IMR-90 (cell line): ENCODE results near the gene SURF4. TPM values are rescaled to one million over a fixed set of nuclear protein-coding genes. Genes with fewer than 3 reads are reported as not detected.

Experiments used
- ATAC-seq: fragments of 200-7000 bp; cut with Tn5 transposase; 2 replicates; pipeline ENCODE4 v1.9.1; 2020; ENCODE audit warnings: low read depth, mild to moderate bottlenecking, moderate library complexity
- BruUV-seq: library from RNA; stranded (reverse); fragments of 400-500 nt; replicated peaks from 2 replicates; lab custom pipeline; 2021; lab: Mats Ljungman, UMichigan
- CTCF ChIA-PET: fragments of 300-600 bp; formaldehyde crosslinking; extraction: SDS; loops from one replicate; lab custom pipeline; 2021; ENCODE audit warnings: antibody characterized with exemption; lab: Yijun Ruan, JAX
- POLR2A ChIA-PET: fragments of 300-600 bp; sonication (Branson Sonifier 250); formaldehyde crosslinking; loops from one replicate; lab custom pipeline; 2022; ENCODE audit warnings: antibody characterized with exemption; ENCODE audit not compliant: unreplicated experiment; lab: Charles Lee
- DNase-seq: peaks from one replicate; pipeline ENCODE4 v3.0.0; 2013
- H2AFZ ChIP-seq: replicated peaks from 2 replicates; pipeline ENCODE3; 2013; ENCODE audit warnings: low read length, mild to moderate bottlenecking; ENCODE audit not compliant: poor library complexity
- H2AK5ac ChIP-seq: 2 replicates; pipeline ENCODE4 v1.6.1; 2013; ENCODE audit warnings: low read depth, low read length, inconsistent platforms
- H2AK9ac ChIP-seq: replicated peaks from 2 replicates; pipeline ENCODE3; 2013; ENCODE audit warnings: mild to moderate bottlenecking, low read depth, low read length, moderate library complexity; ENCODE audit not compliant: poor library complexity
- H2BK120ac ChIP-seq: 2 replicates; pipeline ENCODE4 v1.6.1; 2013; ENCODE audit warnings: low read depth, low read length, inconsistent platforms
- H2BK15ac ChIP-seq: 3 replicates; pipeline ENCODE4 v1.6.1; 2013; ENCODE audit warnings: low read depth, low read length, inconsistent platforms
- H2BK20ac ChIP-seq: 2 replicates; pipeline ENCODE4 v1.6.1; 2013; ENCODE audit warnings: low read depth, mild to moderate bottlenecking, inconsistent platforms, low read length, moderate library complexity
- H2BK5ac ChIP-seq: 2 replicates; pipeline ENCODE4 v1.6.1; 2013; ENCODE audit warnings: mild to moderate bottlenecking, low read depth, low read length, inconsistent platforms; ENCODE audit not compliant: poor library complexity, severe bottlenecking
- H3K14ac ChIP-seq: replicated peaks from 2 replicates; pipeline ENCODE4 v1.6.1; 2013; ENCODE audit warnings: low read depth, low read length, inconsistent platforms
- H3K18ac ChIP-seq: 2 replicates; pipeline ENCODE4 v1.6.1; 2013; ENCODE audit warnings: low read depth, low read length, control low read depth
- H3K23ac ChIP-seq: 2 replicates; pipeline ENCODE4 v1.6.1; 2013; ENCODE audit warnings: low read depth, low read length, inconsistent platforms
- H3K27ac ChIP-seq: 2 replicates; pipeline ENCODE4 v1.5.1; 2013; ENCODE audit warnings: mild to moderate bottlenecking, control low read depth, low read length; ENCODE audit not compliant: insufficient read depth
- H3K27me3 ChIP-seq: 2 replicates; pipeline ENCODE4 v1.6.1; 2013; ENCODE audit warnings: low read length; ENCODE audit not compliant: control insufficient read depth, insufficient read depth
- H3K36me3 ChIP-seq: 2 replicates; pipeline ENCODE4 v1.6.1; 2013; ENCODE audit warnings: low read length, mixed read lengths; ENCODE audit not compliant: control insufficient read depth, insufficient read depth
- H3K4ac ChIP-seq: 2 replicates; pipeline ENCODE4 v1.6.1; 2013; ENCODE audit warnings: low read depth, low read length, inconsistent platforms
- H3K4me1 ChIP-seq: 2 replicates; pipeline ENCODE4 v1.6.1; 2013; ENCODE audit warnings: low read length, mixed read lengths; ENCODE audit not compliant: control insufficient read depth, insufficient read depth
- H3K4me2 ChIP-seq: 2 replicates; pipeline ENCODE4 v1.6.1; 2013; ENCODE audit warnings: low read depth, mild to moderate bottlenecking, control low read depth, low read length, moderate library complexity
- H3K4me3 ChIP-seq: 2 replicates; pipeline ENCODE4 v1.5.1; 2013; ENCODE audit warnings: low read depth, mild to moderate bottlenecking, control low read depth, low read length, moderate library complexity; ENCODE audit not compliant: insufficient read depth
- H3K56ac ChIP-seq: 2 replicates; pipeline ENCODE4 v1.6.1; 2013; ENCODE audit warnings: low read length, inconsistent platforms; ENCODE audit not compliant: insufficient read depth; ENCODE audit errors: extremely low read depth
- H3K79me1 ChIP-seq, 2 experiments: 2 replicates each; pipeline ENCODE4 v1.6.1; 2013; ENCODE audit warnings: low read length in 2 of 2, inconsistent platforms in 1 of 2, low read depth in 1 of 2
- H3K9ac ChIP-seq: 2 replicates; pipeline ENCODE4 v1.6.1; 2013; ENCODE audit warnings: low read depth, low read length, control low read depth
- H3K9me1 ChIP-seq: 2 replicates; pipeline ENCODE4 v1.6.1; 2013; ENCODE audit warnings: low read length, inconsistent platforms; ENCODE audit not compliant: insufficient read depth
- H3K9me3 ChIP-seq: 2 replicates; pipeline ENCODE4 v1.6.1; 2013; ENCODE audit warnings: low read length; ENCODE audit not compliant: control insufficient read depth, insufficient read depth
- H4K20me1 ChIP-seq: 2 replicates; pipeline ENCODE4 v1.6.1; 2013; ENCODE audit warnings: low read length, inconsistent platforms; ENCODE audit not compliant: insufficient read depth
- H4K5ac ChIP-seq: 2 replicates; pipeline ENCODE4 v1.6.1; 2013; ENCODE audit warnings: mild to moderate bottlenecking, low read depth, low read length, control low read depth
- H4K8ac ChIP-seq, 2 experiments: 2 replicates each; pipeline ENCODE4 v1.6.1; 2013; ENCODE audit warnings: low read depth in 2 of 2, low read length in 2 of 2, control low read depth in 1 of 2, inconsistent platforms in 1 of 2
- H4K91ac ChIP-seq: 2 replicates; pipeline ENCODE4 v1.6.1; 2013; ENCODE audit warnings: low read depth, low read length, inconsistent platforms; ENCODE audit not compliant: insufficient read depth
- BHLHE40 ChIP-seq: fragments of 150-350 bp; IDR thresholded peaks from 2 replicates; pipeline ENCODE4 v1.6.1; 2016; ENCODE audit warnings: mild to moderate bottlenecking, low read depth, low read length
- CHD1 ChIP-seq: IDR thresholded peaks from 2 replicates; pipeline ENCODE4 v1.6.1; 2012; ENCODE audit warnings: low read depth, low read length, improper control_type of control experiment
- FOS ChIP-seq: fragments of 150-350 bp; IDR thresholded peaks from 2 replicates; pipeline ENCODE4 v1.6.1; 2016; ENCODE audit warnings: low read depth, low read length
- MAFK ChIP-seq: IDR thresholded peaks from 2 replicates; pipeline ENCODE4 v1.6.1; 2012; ENCODE audit warnings: low read depth, low read length, improper control_type of control experiment
- MAZ ChIP-seq: IDR thresholded peaks from 2 replicates; pipeline ENCODE4 v1.6.1; 2012; ENCODE audit warnings: low read depth, mild to moderate bottlenecking, low read length, improper control_type of control experiment, moderate library complexity, borderline replicate concordance
- MXI1 ChIP-seq: IDR thresholded peaks from 2 replicates; pipeline ENCODE4 v1.6.1; 2012; ENCODE audit warnings: low read depth, mild to moderate bottlenecking, low read length, moderate library complexity, borderline replicate concordance
- NFE2L2 ChIP-seq: fragments of 150-350 bp; IDR thresholded peaks from 2 replicates; pipeline ENCODE4 v1.6.1; 2016; ENCODE audit warnings: low read depth, mild to moderate bottlenecking, low read length
- POLR2A ChIP-seq: IDR thresholded peaks from 2 replicates; pipeline ENCODE4 v1.6.1; 2012; ENCODE audit warnings: mild to moderate bottlenecking, low read depth, low read length
- RAD21 ChIP-seq: IDR thresholded peaks from 2 replicates; pipeline ENCODE4 v1.6.1; 2012; ENCODE audit warnings: low read length, improper control_type of control experiment
- RCOR1 ChIP-seq: IDR thresholded peaks from 2 replicates; pipeline ENCODE4 v1.6.1; 2012; ENCODE audit warnings: mild to moderate bottlenecking, low read length, improper control_type of control experiment; ENCODE audit not compliant: insufficient replicate concordance
- RFX5 ChIP-seq: IDR thresholded peaks from 2 replicates; pipeline ENCODE4 v1.8.0; 2012; ENCODE audit warnings: low read depth, mild to moderate bottlenecking, low read length, moderate library complexity
- SMC3 ChIP-seq: fragments of 150-350 bp; IDR thresholded peaks from 2 replicates; pipeline ENCODE4 v1.6.1; 2016; ENCODE audit warnings: low read depth, mild to moderate bottlenecking, antibody characterized with exemption, low read length, moderate library complexity
- WGBS, 2 experiments: methylation state at CpG; one replicate each; pipeline versions ENCODE4 v1.1.5 to v1.1.7; 2013; ENCODE audit warnings: missing lambda C conversion rate in 2 of 2; ENCODE audit not compliant: insufficient read length in 1 of 2; ENCODE audit errors: extremely low coverage in 2 of 2; 5-methylcytosine and 5-hydroxymethylcytosine counted together
- dilution Hi-C: fragments of 300-500 bp; cut with HindIII; formaldehyde crosslinking; loops from one replicate; pipeline ENCODE4 v1.14.3; 2018; ENCODE audit warnings: low sequenced_read_pairs; ENCODE audit not compliant: unreplicated experiment
- in situ Hi-C: fragments of 300-500 bp; cut with MboI; formaldehyde crosslinking; loops from 3 replicates; pipeline ENCODE4 v1.14.3; 2019; ENCODE audit warnings: low sequenced_read_pairs, inconsistent platforms, mixed read lengths
- intact Hi-C: fragments of 100-400 bp; cut with micrococcal nuclease; formaldehyde crosslinking; loops from 2 replicates; pipeline ENCODE4 v1.10.0; 2022
- polyA plus RNA-seq, 3 experiments: library from polyadenylated mRNA; depleted of rRNA; stranded (reverse); fragments of >200 nt; gene quantifications; 2 replicates each; pipeline ENCODE4 v1.2.3, GENCODE V29; 2012; ENCODE audit warnings: low replicate concordance in 1 of 3
- total RNA-seq: library from RNA; depleted of rRNA; stranded (reverse); fragments of >200 nt; gene quantifications from 2 replicates; pipeline ENCODE4 v1.2.3, GENCODE V29; 2012
- TF ChIP-seq, protein P1 (sequence below): conservative IDR thresholded peaks from 2 replicates; pipeline ENCODE4 v1.5.1; 2012; ENCODE audit warnings: mild to moderate bottlenecking, low read depth, low read length, improper control_type of control experiment
- TF ChIP-seq, protein P2 (sequence below): fragments of 150-350 bp; IDR thresholded peaks from 2 replicates; pipeline ENCODE4 v1.6.1; 2016; ENCODE audit warnings: low read depth, mild to moderate bottlenecking, low read length, moderate library complexity, borderline replicate concordance

SURF4 gene
- total and polyA plus RNA-seq, 2 of the 4 experiments (the other 2 are of a cell fraction) = 307 to 532 TPM

DNA sequence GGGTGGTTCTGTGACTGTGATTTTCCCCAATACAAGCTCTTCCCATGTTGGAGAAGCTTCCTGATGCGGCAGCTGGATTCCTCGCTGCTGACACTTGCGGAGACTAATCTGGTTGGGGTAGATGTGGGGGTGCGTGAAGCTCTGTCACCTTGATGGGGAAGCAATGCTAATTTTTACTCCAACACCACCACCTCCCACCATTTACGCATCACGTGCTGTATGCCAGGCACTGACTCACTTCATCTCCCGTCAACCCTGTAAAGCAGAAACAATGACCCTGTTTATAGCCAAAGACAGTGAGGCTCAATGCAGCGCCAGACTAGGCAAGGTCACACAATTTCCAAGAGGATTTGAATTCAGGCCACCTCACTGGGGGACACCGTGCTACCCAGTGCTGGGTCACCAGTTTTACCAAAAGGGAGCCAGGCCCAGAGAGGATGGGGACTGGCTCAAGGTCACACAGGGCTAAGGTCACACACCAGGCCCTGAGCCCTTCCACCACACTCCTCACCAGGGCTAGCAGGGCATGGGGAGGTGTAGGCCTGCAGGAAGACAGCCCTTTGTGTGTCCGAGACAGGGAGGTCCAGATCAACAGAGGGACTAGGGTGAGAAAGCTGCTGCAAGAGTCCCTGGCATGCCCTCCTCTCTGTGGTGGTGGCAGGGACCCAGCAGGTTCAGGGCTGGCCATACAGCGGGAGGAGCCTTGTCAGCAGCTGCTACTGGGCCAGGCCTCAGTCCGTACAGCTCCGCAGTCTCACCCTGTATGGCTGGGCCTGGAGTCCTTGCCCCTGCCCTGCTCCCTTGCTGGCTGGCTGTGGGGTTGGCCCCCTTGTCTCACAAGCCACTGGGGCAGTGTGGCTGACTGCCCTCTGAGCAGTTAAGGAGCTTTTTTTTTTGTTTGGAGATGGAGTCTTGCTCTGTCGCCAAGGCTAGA is 3.6 kb upstream of the SURF4 start:
- DNase-seq = no peak
- TF ChIP-seq MAZ = no peak
- no peak for TF ChIP-seq FOS
- TF ChIP-seq SMC3 = no peak
- TF ChIP-seq, protein P1, sequence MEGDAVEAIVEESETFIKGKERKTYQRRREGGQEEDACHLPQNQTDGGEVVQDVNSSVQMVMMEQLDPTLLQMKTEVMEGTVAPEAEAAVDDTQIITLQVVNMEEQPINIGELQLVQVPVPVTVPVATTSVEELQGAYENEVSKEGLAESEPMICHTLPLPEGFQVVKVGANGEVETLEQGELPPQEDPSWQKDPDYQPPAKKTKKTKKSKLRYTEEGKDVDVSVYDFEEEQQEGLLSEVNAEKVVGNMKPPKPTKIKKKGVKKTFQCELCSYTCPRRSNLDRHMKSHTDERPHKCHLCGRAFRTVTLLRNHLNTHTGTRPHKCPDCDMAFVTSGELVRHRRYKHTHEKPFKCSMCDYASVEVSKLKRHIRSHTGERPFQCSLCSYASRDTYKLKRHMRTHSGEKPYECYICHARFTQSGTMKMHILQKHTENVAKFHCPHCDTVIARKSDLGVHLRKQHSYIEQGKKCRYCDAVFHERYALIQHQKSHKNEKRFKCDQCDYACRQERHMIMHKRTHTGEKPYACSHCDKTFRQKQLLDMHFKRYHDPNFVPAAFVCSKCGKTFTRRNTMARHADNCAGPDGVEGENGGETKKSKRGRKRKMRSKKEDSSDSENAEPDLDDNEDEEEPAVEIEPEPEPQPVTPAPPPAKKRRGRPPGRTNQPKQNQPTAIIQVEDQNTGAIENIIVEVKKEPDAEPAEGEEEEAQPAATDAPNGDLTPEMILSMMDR = no peak
- no peak for TF ChIP-seq MXI1
- TF ChIP-seq RAD21 = no peak
- TF ChIP-seq POLR2A = no peak
- TF ChIP-seq NFE2L2 = no peak
- TF ChIP-seq RFX5 = no peak
- TF ChIP-seq, protein P2, sequence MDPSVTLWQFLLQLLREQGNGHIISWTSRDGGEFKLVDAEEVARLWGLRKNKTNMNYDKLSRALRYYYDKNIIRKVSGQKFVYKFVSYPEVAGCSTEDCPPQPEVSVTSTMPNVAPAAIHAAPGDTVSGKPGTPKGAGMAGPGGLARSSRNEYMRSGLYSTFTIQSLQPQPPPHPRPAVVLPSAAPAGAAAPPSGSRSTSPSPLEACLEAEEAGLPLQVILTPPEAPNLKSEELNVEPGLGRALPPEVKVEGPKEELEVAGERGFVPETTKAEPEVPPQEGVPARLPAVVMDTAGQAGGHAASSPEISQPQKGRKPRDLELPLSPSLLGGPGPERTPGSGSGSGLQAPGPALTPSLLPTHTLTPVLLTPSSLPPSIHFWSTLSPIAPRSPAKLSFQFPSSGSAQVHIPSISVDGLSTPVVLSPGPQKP = no peak
- no peak for TF ChIP-seq MAFK
- no peak for TF ChIP-seq BHLHE40
- no peak for TF ChIP-seq RCOR1
- no peak for TF ChIP-seq CHD1

More for the DNA sequence above, 3.6 kb upstream of the SURF4 start:
- H3K4me2 ChIP-seq = no peak overlapping the region
- H3K9ac ChIP-seq = no peak overlapping the region
- H3K18ac ChIP-seq = no peak overlapping the region
- in situ Hi-C loops = no loop called here
- no peak overlapping the region for H2BK20ac ChIP-seq
- WGBS, 2 experiments = 71% methylated on average over 1 of the region's 14 CpGs; no CpG with 5 or more reads in 1 of the 2 experiments
- no peak overlapping the region for H3K56ac ChIP-seq
- ChIA-PET POLR2A (no interaction called here), CTCF (no interaction called here)
- H2AFZ ChIP-seq = no peak overlapping the region
- no peak overlapping the region for H3K14ac ChIP-seq
- no peaks in the 10 kb centered on the region for H3K9me3 ChIP-seq
- no peak overlapping the region for H2BK5ac ChIP-seq
- H3K79me1 ChIP-seq = peaks cover 0 to 7% of the 10 kb centered on the region in 2 experiments; a peak in 1 of 4 replicates
- no peak overlapping the region for H3K27ac ChIP-seq
- H3K9me1 ChIP-seq = no peaks in the 10 kb centered on the region
- H3K27me3 ChIP-seq = no peaks in the 10 kb centered on the region
- no peaks in the 10 kb centered on the region for H3K36me3 ChIP-seq
- dilution Hi-C loops = no loop called here
- peaks cover 9% of the 10 kb centered on the region for H4K20me1 ChIP-seq
- H2AK9ac ChIP-seq = no peak overlapping the region
- no peak overlapping the region for H2BK15ac ChIP-seq
- no peaks in the 10 kb centered on the region; the same call in 1 of the 2 replicates for H3K4me1 ChIP-seq
- no TSS peak for BruUV-seq
- H4K91ac ChIP-seq = no peak overlapping the region
- no peak overlapping the region for H4K5ac ChIP-seq
- no peak for ATAC-seq
- H4K8ac ChIP-seq = no peak overlapping the region
- no peak overlapping the region for H3K23ac ChIP-seq
- intact Hi-C loops = no loop called here
- no peak overlapping the region for H3K4ac ChIP-seq
- no peak overlapping the region for H3K4me3 ChIP-seq
- no peak overlapping the region for H2BK120ac ChIP-seq
- no peak overlapping the region for H2AK5ac ChIP-seq
